Smooth muscle cell (in vitro differentiated cells): ENCODE measurements around the gene UPB1. TPM values are rescaled to one million over a fixed set of nuclear protein-coding genes. Genes with fewer than 3 reads are reported as not detected.
A peak's percentile ranks its signal among the peaks of the same experiment; 100 is the strongest.

Experiments used
- DNase-seq: peaks from one replicate; lab custom pipeline; 2025; ENCODE audit not compliant: unreplicated experiment; lab: John Stamatoyannopoulos, UW
- H2AFZ ChIP-seq: fragments of 200-600 bp; sonication (generic); 2 replicates; pipeline ENCODE4 v1.6.0; 2016; ENCODE audit warnings: antibody characterized with exemption, low read depth, mild to moderate bottlenecking
- H3F3A ChIP-seq: fragments of 200-600 bp; sonication (generic); 2 replicates; pipeline ENCODE4 v1.6.0; 2017; ENCODE audit warnings: antibody characterized with exemption, low read depth
- H3K27ac ChIP-seq: fragments of 200-600 bp; sonication (generic); 2 replicates; pipeline ENCODE4 v1.5.1; 2016; ENCODE audit warnings: low read depth, mild to moderate bottlenecking
- H3K27me3 ChIP-seq: fragments of 200-600 bp; sonication (generic); 2 replicates; pipeline ENCODE4 v1.6.1; 2016; ENCODE audit warnings: low read depth, mild to moderate bottlenecking
- H3K36me3 ChIP-seq: fragments of 200-600 bp; sonication (generic); 2 replicates; pipeline ENCODE4 v1.5.1; 2016; ENCODE audit warnings: low read depth
- H3K4me1 ChIP-seq: fragments of 200-600 bp; sonication (generic); 2 replicates; pipeline ENCODE4 v1.5.1; 2016; ENCODE audit warnings: low read depth
- H3K4me2 ChIP-seq: fragments of 200-600 bp; sonication (generic); 2 replicates; pipeline ENCODE4 v1.6.0; 2016; ENCODE audit warnings: mild to moderate bottlenecking
- H3K4me3 ChIP-seq: fragments of 200-600 bp; sonication (generic); 2 replicates; pipeline ENCODE4 v1.5.1; 2016; ENCODE audit warnings: mild to moderate bottlenecking
- H3K79me2 ChIP-seq: fragments of 200-600 bp; sonication (generic); 2 replicates; pipeline ENCODE4 v1.6.0; 2016; ENCODE audit warnings: low read depth, mild to moderate bottlenecking
- H3K9ac ChIP-seq: fragments of 200-600 bp; sonication (generic); 2 replicates; pipeline ENCODE4 v1.6.0; 2016; ENCODE audit warnings: low read depth
- H3K9me3 ChIP-seq: fragments of 200-600 bp; sonication (generic); replicated peaks from 2 replicates; pipeline ENCODE4 v1.5.1; 2016; ENCODE audit warnings: low read depth
- H4K20me1 ChIP-seq: fragments of 200-600 bp; sonication (generic); 2 replicates; pipeline ENCODE4 v1.6.0; 2016; ENCODE audit warnings: low read depth
- WGBS: methylation state at CpG from one replicate; pipeline ENCODE4 v1.1.7; 2016; ENCODE audit warnings: low lambda C conversion rate; 5-methylcytosine and 5-hydroxymethylcytosine counted together
- polyA plus RNA-seq: library from polyadenylated mRNA; unstranded; fragments of >200 nt; fragmentation: Nextera tagmentation; extraction: Ambion mirVana; gene quantifications from 2 replicates; pipeline ENCODE4 v1.2.1, GENCODE V29; 2016
- total RNA-seq: library from RNA; depleted of rRNA; stranded (reverse); fragments of >200 nt; gene quantifications from 2 replicates; pipeline ENCODE4 v1.2.3, GENCODE V29; 2014
- TF ChIP-seq, protein P1 (sequence below): fragments of 200-600 bp; sonication (generic); IDR thresholded peaks from 2 replicates; pipeline ENCODE4 v1.5.1; 2017; ENCODE audit warnings: borderline replicate concordance, mild to moderate bottlenecking, antibody characterized with exemption; ENCODE audit not compliant: insufficient read depth, poor library complexity, severe bottlenecking

The UPB1 gene
- total and polyA plus RNA-seq, 2 experiments from 2014 or later = 0.21 TPM; not detected in 1

GRCh38 chr22:24466716-24467328, 28.3 kb upstream of the UPB1 start:
- no peak for DNase-seq
- Histone ChIP-seq H3K36me3 (no peaks in the 10 kb centered on the region), H4K20me1 (no peaks in the 10 kb centered on the region), H3K4me2 (peak overlapping the region; percentile 16), H3K4me3 (no peak overlapping the region), H3K27ac (peak overlapping the region; percentile 18), H3K27me3 (no peaks in the 10 kb centered on the region), H3F3A (peaks cover 9% of the 10 kb centered on the region), H2AFZ (no peak overlapping the region), H3K9ac (no peak overlapping the region), H3K4me1 (peaks cover 9% of the 10 kb centered on the region), H3K79me2 (no peaks in the 10 kb centered on the region), H3K9me3 (no peaks in the 10 kb centered on the region)
- WGBS = 31% methylated on average over 1 of the region's 1 CpG
- TF ChIP-seq, protein P1, sequence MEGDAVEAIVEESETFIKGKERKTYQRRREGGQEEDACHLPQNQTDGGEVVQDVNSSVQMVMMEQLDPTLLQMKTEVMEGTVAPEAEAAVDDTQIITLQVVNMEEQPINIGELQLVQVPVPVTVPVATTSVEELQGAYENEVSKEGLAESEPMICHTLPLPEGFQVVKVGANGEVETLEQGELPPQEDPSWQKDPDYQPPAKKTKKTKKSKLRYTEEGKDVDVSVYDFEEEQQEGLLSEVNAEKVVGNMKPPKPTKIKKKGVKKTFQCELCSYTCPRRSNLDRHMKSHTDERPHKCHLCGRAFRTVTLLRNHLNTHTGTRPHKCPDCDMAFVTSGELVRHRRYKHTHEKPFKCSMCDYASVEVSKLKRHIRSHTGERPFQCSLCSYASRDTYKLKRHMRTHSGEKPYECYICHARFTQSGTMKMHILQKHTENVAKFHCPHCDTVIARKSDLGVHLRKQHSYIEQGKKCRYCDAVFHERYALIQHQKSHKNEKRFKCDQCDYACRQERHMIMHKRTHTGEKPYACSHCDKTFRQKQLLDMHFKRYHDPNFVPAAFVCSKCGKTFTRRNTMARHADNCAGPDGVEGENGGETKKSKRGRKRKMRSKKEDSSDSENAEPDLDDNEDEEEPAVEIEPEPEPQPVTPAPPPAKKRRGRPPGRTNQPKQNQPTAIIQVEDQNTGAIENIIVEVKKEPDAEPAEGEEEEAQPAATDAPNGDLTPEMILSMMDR = no peak

- Histone ChIP-seq H3K4me3 (no peak overlapping the region), H3F3A (peaks cover 9% of the 10 kb centered on the region), H3K9ac (no peak overlapping the region), H3K36me3 (no peaks in the 10 kb centered on the region), H3K9me3 (no peaks in the 10 kb centered on the region), H3K79me2 (no peaks in the 10 kb centered on the region), H3K27ac (no peak overlapping the region), H3K4me1 (peaks cover 9% of the 10 kb centered on the region), H4K20me1 (no peaks in the 10 kb centered on the region), H2AFZ (no peak overlapping the region), H3K4me2 (no peak overlapping the region), H3K27me3 (no peaks in the 10 kb centered on the region)
- TF ChIP-seq, protein P1 = no peak
- 86% methylated on average over 2 of the region's 2 CpGs for WGBS
- DNase-seq = no peak
Observed at GRCh38 chr22:24467340-24467739, 27.8 kb upstream of the UPB1 start.

GRCh38 chr22:24471570-24471969, 23.6 kb upstream of the UPB1 start:
- no peak overlapping the region for H3K4me3 ChIP-seq
- no peaks in the 10 kb centered on the region for H3K27me3 ChIP-seq
- H3K27ac ChIP-seq = no peak overlapping the region
- no peaks in the 10 kb centered on the region for H3K36me3 ChIP-seq
- no peaks in the 10 kb centered on the region for H4K20me1 ChIP-seq
- H3K9ac ChIP-seq = no peak overlapping the region
- TF ChIP-seq, protein P1 = no peak
- H3F3A ChIP-seq = peaks cover 3% of the 10 kb centered on the region
- H3K9me3 ChIP-seq = no peaks in the 10 kb centered on the region
- no peak for DNase-seq
- 85% methylated on average over 4 of the region's 4 CpGs for WGBS
- no peak overlapping the region for H3K4me2 ChIP-seq
- no peak overlapping the region for H2AFZ ChIP-seq
- peaks cover 6% of the 10 kb centered on the region for H3K4me1 ChIP-seq
- H3K79me2 ChIP-seq = no peaks in the 10 kb centered on the region

GRCh38 chr22:24473284-24473683, 21.8 kb upstream of the UPB1 start:
- Histone ChIP-seq H4K20me1 (no peaks in the 10 kb centered on the region), H3K79me2 (no peaks in the 10 kb centered on the region), H3K4me1 (no peaks in the 10 kb centered on the region), H3K4me2 (no peak overlapping the region), H3K36me3 (no peaks in the 10 kb centered on the region), H3K27ac (no peak overlapping the region), H3K9me3 (no peaks in the 10 kb centered on the region), H3F3A (no peaks in the 10 kb centered on the region), H2AFZ (no peak overlapping the region), H3K27me3 (no peaks in the 10 kb centered on the region), H3K9ac (no peak overlapping the region), H3K4me3 (no peak overlapping the region)
- no peak for DNase-seq
- TF ChIP-seq, protein P1 = no peak
